B cell (primary cell): ENCODE measurements around the gene SRRM2. TPM values are rescaled to one million over a fixed set of nuclear protein-coding genes. Genes with fewer than 3 reads are reported as not detected.

ENCODE experiments used
- ATAC-seq: fragments of 200-7000 bp; cut with Tn5 transposase; one replicate; pipeline ENCODE4 v1.10.0; 2021; ENCODE audit warnings: low read depth, mild to moderate bottlenecking, moderate number of reproducible peaks, moderate library complexity
- CTCF ChIA-PET: fragments of 350-600 bp; sonication (Branson Sonifier 250); formaldehyde crosslinking; loops from one replicate; lab custom pipeline; 2021; ENCODE audit warnings: antibody characterized with exemption, inconsistent platforms; lab: Charles Lee
- POLR2A ChIA-PET: fragments of 350-600 bp; sonication (Branson Sonifier 250); formaldehyde crosslinking; loops from one replicate; lab custom pipeline; 2021; ENCODE audit warnings: antibody characterized with exemption; lab: Charles Lee
- DNase-seq: peaks from one replicate; pipeline ENCODE4 v3.0.0; 2013
- H2AFZ ChIP-seq: 2 replicates; pipeline ENCODE4 v1.6.1; 2012; ENCODE audit warnings: mild to moderate bottlenecking, low read depth, low read length; ENCODE audit not compliant: insufficient read depth, poor library complexity, severe bottlenecking
- H3K27ac ChIP-seq, 2 donors: 1 replicate in 1 of 2; 2 replicates in 1 of 2; pipeline ENCODE4 v1.5.1; 2012 to 2013; ENCODE audit warnings: low read length in 2 of 2, mild to moderate bottlenecking in 2 of 2, moderate library complexity in 1 of 2
- H3K27me3 ChIP-seq, 4 experiments: fragments of 200-600 bp in 1 of 4; sonication (generic) in 1 of 4; replicated peaks in 1 of 4; 1 replicate in 2 of 4; 2 replicates in 2 of 4; pipeline versions ENCODE4 v1.6.1 to v1.7.0; 2013 to 2016; ENCODE audit warnings: low read length in 3 of 4, mild to moderate bottlenecking in 2 of 4, mixed read lengths in 1 of 4, moderate library complexity in 1 of 4; ENCODE audit not compliant: insufficient read depth in 4 of 4, control insufficient read depth in 3 of 4; ENCODE audit errors: control extremely low read depth in 1 of 4
- H3K36me3 ChIP-seq, 2 experiments: replicated peaks in 1 of 2; 1 replicate in 1 of 2; 2 replicates in 1 of 2; pipeline versions ENCODE4 v1.6.1 to v1.7.1; 2013; ENCODE audit warnings: low read length in 1 of 2; ENCODE audit not compliant: insufficient read depth in 2 of 2, control insufficient read depth in 1 of 2; ENCODE audit errors: control extremely low read depth in 1 of 2, extremely low read depth in 1 of 2
- H3K4me1 ChIP-seq, 2 donors: fragments of 200-600 bp in 1 of 2; sonication (generic) in 1 of 2; 1 replicate in 1 of 2; 2 replicates in 1 of 2; pipeline versions ENCODE4 v1.5.1 to v1.6.1; 2013 to 2017; ENCODE audit warnings: low read length in 2 of 2; ENCODE audit not compliant: control insufficient read depth in 2 of 2, insufficient read depth in 2 of 2
- H3K4me2 ChIP-seq: replicated peaks from 2 replicates; pipeline ENCODE3; 2012; ENCODE audit warnings: mild to moderate bottlenecking, low read depth, low read length; ENCODE audit not compliant: poor library complexity, severe bottlenecking
- H3K4me3 ChIP-seq, 5 experiments: fragments of 200-600 bp in 1 of 5; sonication (generic) in 1 of 5; 1 replicate in 3 of 5; 2 replicates in 2 of 5; pipeline versions ENCODE4 v1.5.1 to v1.7.0; 2011 to 2016; ENCODE audit warnings: low read length in 4 of 5, mild to moderate bottlenecking in 4 of 5, low read depth in 2 of 5, control low read depth in 1 of 5, moderate library complexity in 1 of 5; ENCODE audit not compliant: insufficient read depth in 1 of 5; ENCODE audit errors: control extremely low read depth in 1 of 5, extremely low read depth in 1 of 5
- H3K79me2 ChIP-seq: fragments of 200-600 bp; sonication (generic); one replicate; pipeline ENCODE4 v1.6.0; 2016; ENCODE audit warnings: low read length; ENCODE audit not compliant: control insufficient read depth, insufficient read depth
- H3K9ac ChIP-seq: fragments of 200-600 bp; sonication (generic); 2 replicates; pipeline ENCODE4 v1.6.1; 2017; ENCODE audit warnings: mild to moderate bottlenecking, low read length, moderate library complexity
- H3K9me3 ChIP-seq, 3 donors: one replicate each; pipeline versions ENCODE4 v1.6.1 to v1.7.1; 2013; ENCODE audit warnings: low read length in 2 of 3; ENCODE audit not compliant: control insufficient read depth in 2 of 3, insufficient read depth in 1 of 3; ENCODE audit errors: control extremely low read depth in 1 of 3
- H4K20me1 ChIP-seq: 2 replicates; pipeline ENCODE4 v1.6.0; 2012; ENCODE audit warnings: mild to moderate bottlenecking, low read length; ENCODE audit not compliant: insufficient read depth, control insufficient read depth, poor library complexity, severe bottlenecking
- H3K27ac Mint-ChIP-seq: one replicate; pipeline ENCODE4 v1.8.0; 2021; ENCODE audit warnings: mixed read lengths
- H3K27me3 Mint-ChIP-seq: one replicate; pipeline ENCODE4 v1.8.0; 2021; ENCODE audit warnings: mixed read lengths
- H3K4me1 Mint-ChIP-seq: one replicate; pipeline ENCODE4 v1.8.0; 2021; ENCODE audit warnings: mixed read lengths
- H3K4me3 Mint-ChIP-seq: one replicate; pipeline ENCODE4 v1.8.0; 2021; ENCODE audit warnings: mixed read lengths
- H3K9me3 Mint-ChIP-seq: one replicate; pipeline ENCODE4 v1.8.0; 2022; ENCODE audit warnings: mixed read lengths; ENCODE audit not compliant: insufficient read depth
- CTCF ChIP-seq: fragments of 200-600 bp; IDR thresholded peaks from one replicate; pipeline ENCODE4 v1.8.0; 2022; ENCODE audit warnings: antibody characterized with exemption, mild to moderate bottlenecking
- EZH2 ChIP-seq: IDR thresholded peaks from 2 replicates; pipeline ENCODE4 v1.6.1; 2012; ENCODE audit warnings: borderline replicate concordance, low read depth, mild to moderate bottlenecking, moderate library complexity, low read length; ENCODE audit not compliant: insufficient read depth, poor library complexity, severe bottlenecking
- WGBS: methylation state at CpG from one replicate; pipeline ENCODE4 v1.1.5; 2013; ENCODE audit warnings: missing lambda C conversion rate; ENCODE audit not compliant: insufficient coverage; 5-methylcytosine and 5-hydroxymethylcytosine counted together
- intact Hi-C: fragments of 100-400 bp; cut with micrococcal nuclease; formaldehyde crosslinking; loops from one replicate; pipeline ENCODE4 v1.10.0; 2022
- polyA plus RNA-seq: library from polyadenylated mRNA; depleted of rRNA; stranded (reverse); fragments of >200 nt; gene quantifications from 2 replicates; pipeline ENCODE4 v1.2.3, GENCODE V29; 2012
- total RNA-seq, 2 donors: library from RNA; stranded (reverse); fragments of 120-200 nt in 1 of 2; gene quantifications; 1 replicate in 1 of 2; 2 replicates in 1 of 2; pipeline versions ENCODE4 v1.2.3 to v1.2.4, GENCODE V29; 2013 to 2022

SRRM2 gene
- total and polyA plus RNA-seq, 2 donors (not counting 1 experiment from before 2014, with no cell fraction given): 1,485 to 1,879 TPM

- no peak overlapping the region for H3K4me2 ChIP-seq
- ChIA-PET POLR2A (interaction anchor here (0.6 kb wide), 1 partner anchor 147 kb away, joined by 3 read pairs; no protein-coding TSS in a partner anchor), CTCF (interaction anchor here (1.6 kb wide), 1 partner anchor 105 kb away, joined by 3 read pairs; no protein-coding TSS in a partner anchor)
- DNase-seq (no peak), ATAC-seq (no peak)
- H3K27ac ChIP-seq: no peak overlapping the region
- H2AFZ ChIP-seq: no peak overlapping the region
- H3K27ac Mint-ChIP-seq: no peak overlapping the region
- no peaks in the 10 kb centered on the region for H3K9me3 Mint-ChIP-seq
- peaks cover 7 to 100% of the 10 kb centered on the region in 2 experiments for H3K36me3 ChIP-seq
- peaks cover 88% of the 10 kb centered on the region for H4K20me1 ChIP-seq
- TF ChIP-seq EZH2 (no peak), CTCF (no peak)
- no peak overlapping the region for H3K9ac ChIP-seq
- 99% methylated on average over 13 of the region's 13 CpGs for WGBS
- H3K27me3 Mint-ChIP-seq: no peaks in the 10 kb centered on the region
- no peaks in the 10 kb centered on the region for H3K4me1 ChIP-seq
- no peaks in the 10 kb centered on the region for H3K27me3 ChIP-seq
- peaks cover 2% of the 10 kb centered on the region for H3K4me1 Mint-ChIP-seq
- intact Hi-C loops: no loop called here
- H3K4me3 ChIP-seq: no peak overlapping the region
- no peak overlapping the region for H3K4me3 Mint-ChIP-seq
- H3K79me2 ChIP-seq: peaks cover 45% of the 10 kb centered on the region
- H3K9me3 ChIP-seq: peaks cover 0 to 6% (median 0%) of the 10 kb centered on the region in 3 donors
Observed at GRCh38 chr16:2762711-2763110, 10.3 kb downstream of the SRRM2 start.

GRCh38 chr16:2763173-2763572 lies 10.7 kb downstream of the SRRM2 start:
- H3K79me2 ChIP-seq: peaks cover 45% of the 10 kb centered on the region
- TF ChIP-seq CTCF: no peak
- TF ChIP-seq EZH2: no peak
- CTCF ChIA-PET: interaction anchor here (1.6 kb wide), 1 partner anchor 105 kb away, joined by 3 read pairs; no protein-coding TSS in a partner anchor

More at GRCh38 chr16:2763173-2763572, 10.7 kb downstream of the SRRM2 start:
- Histone ChIP-seq H3K4me2 (no peak overlapping the region), H3K9ac (no peak overlapping the region), H2AFZ (no peak overlapping the region), H4K20me1 (peaks cover 88% of the 10 kb centered on the region), H3K27me3 (no peaks in the 10 kb centered on the region), H3K4me3 (no peak overlapping the region), H3K4me1 (no peaks in the 10 kb centered on the region), H3K36me3 (peaks cover 7 to 100% of the 10 kb centered on the region in 2 experiments), H3K27ac (no peak overlapping the region), H3K9me3 (peaks cover 0 to 6% (median 0%) of the 10 kb centered on the region in 3 donors)
- intact Hi-C loops: no loop called here
- Mint-ChIP-seq H3K27ac (no peak overlapping the region), H3K4me1 (peaks cover 2% of the 10 kb centered on the region), H3K27me3 (no peaks in the 10 kb centered on the region), H3K9me3 (no peaks in the 10 kb centered on the region), H3K4me3 (no peak overlapping the region)
- ATAC-seq (no peak), DNase-seq (no peak)
- POLR2A ChIA-PET: interaction anchor here (0.6 kb wide), 1 partner anchor 146 kb away, joined by 3 read pairs; no protein-coding TSS in a partner anchor
- 98% methylated on average over 6 of the region's 6 CpGs for WGBS
